Thyroid gland (tissue), 4 donors: Measurements from ENCODE around the gene SETD2.

Source experiments
- POLR2A ChIP-seq, 2 donors: fragments of 450-650 bp; IDR thresholded peaks; one replicate each; pipeline ENCODE4 v1.6.1; 2017; ENCODE audit warnings: antibody characterized with exemption in 2 of 2, mild to moderate bottlenecking in 2 of 2, moderate library complexity in 1 of 2
- TF ChIP-seq, protein P1 (sequence below), 6 experiments: fragments of 200-600 bp in 3 of 6; fragments of 450-650 bp in 3 of 6; sonication (generic) in 3 of 6; IDR thresholded peaks; one replicate each; pipeline ENCODE4 v1.5.1; 2016 to 2019; ENCODE audit warnings: antibody characterized with exemption in 6 of 6, mild to moderate bottlenecking in 2 of 6, inconsistent platforms in 1 of 6, moderate library complexity in 1 of 6

DNA sequence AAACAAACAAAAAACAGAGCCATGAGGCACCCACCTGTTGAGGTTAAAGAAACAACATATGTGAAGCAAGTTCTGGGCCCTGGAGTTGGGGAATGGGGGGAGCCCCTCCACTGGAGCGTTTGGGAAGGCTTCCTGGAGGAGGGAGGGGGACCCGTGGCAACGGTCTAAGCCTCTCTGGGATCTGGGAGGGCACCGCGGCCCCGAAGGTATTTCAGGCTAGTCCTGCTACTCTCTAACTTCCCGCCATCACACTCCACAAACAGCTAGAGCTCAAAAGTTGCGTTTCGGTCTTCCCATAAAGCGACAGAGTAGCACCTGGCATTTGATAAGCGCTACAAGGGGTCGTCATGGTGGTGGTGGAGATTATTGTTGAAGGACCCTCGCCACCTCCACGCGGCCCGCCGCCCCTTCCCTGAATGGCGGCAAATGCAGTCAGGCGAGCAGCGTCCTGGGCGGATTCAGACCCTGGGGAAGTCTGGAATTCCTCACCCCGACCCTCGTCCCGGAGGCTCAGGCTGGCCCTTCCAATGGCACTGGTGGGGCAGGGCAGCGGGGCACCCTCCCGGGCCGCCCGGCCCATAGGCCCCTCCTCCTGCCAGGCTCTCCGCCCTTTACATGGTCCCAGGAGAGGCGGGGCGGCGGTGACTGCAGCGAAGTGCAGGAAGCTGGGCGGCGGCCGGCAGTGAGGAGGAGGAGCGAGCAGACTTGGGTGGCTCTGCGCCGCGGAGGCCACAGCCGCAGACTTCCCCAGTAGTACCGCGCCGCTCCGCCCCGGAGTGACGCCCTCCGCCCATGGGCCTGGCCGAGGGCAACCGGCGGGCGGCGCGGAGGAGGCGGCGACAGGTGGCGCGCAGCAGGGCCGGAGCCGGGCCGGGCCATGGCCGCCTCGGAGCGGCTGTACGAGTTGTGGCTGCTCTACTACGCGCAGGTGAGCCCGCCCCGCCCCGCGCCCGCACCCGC lies 184.6 kb downstream of the SETD2 start, which contains the start of gene NBEAL2:
- TF ChIP-seq POLR2A (IDR thresholded peaks at IDR 0.05) = peak in 1 of 2 donors; percentile 88
- TF ChIP-seq, protein P1, sequence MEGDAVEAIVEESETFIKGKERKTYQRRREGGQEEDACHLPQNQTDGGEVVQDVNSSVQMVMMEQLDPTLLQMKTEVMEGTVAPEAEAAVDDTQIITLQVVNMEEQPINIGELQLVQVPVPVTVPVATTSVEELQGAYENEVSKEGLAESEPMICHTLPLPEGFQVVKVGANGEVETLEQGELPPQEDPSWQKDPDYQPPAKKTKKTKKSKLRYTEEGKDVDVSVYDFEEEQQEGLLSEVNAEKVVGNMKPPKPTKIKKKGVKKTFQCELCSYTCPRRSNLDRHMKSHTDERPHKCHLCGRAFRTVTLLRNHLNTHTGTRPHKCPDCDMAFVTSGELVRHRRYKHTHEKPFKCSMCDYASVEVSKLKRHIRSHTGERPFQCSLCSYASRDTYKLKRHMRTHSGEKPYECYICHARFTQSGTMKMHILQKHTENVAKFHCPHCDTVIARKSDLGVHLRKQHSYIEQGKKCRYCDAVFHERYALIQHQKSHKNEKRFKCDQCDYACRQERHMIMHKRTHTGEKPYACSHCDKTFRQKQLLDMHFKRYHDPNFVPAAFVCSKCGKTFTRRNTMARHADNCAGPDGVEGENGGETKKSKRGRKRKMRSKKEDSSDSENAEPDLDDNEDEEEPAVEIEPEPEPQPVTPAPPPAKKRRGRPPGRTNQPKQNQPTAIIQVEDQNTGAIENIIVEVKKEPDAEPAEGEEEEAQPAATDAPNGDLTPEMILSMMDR (IDR thresholded peaks at IDR 0.05) = peak in 3 of 6 experiments; percentile 5 to 23 (median 17)
